K562 (cell line): ENCODE results near the gene KLK2. TPM values are rescaled to one million over a fixed set of nuclear protein-coding genes. Genes with fewer than 3 reads are reported as not detected.

Experiments used
- BRCA1 ChIP-seq, 2 experiments: fragments of 450-650 bp in 1 of 2; sonication (generic) in 1 of 2; formaldehyde crosslinking in 1 of 2; IDR thresholded peaks; 2 replicates each; pipeline versions ENCODE4 v1.5.0 to v1.6.1; 2017 to 2020; ENCODE audit warnings: mild to moderate bottlenecking in 1 of 2, missing genetic modification reagents in 1 of 2
- CREB1 ChIP-seq, 2 experiments: sonication (generic) in 1 of 2; formaldehyde crosslinking in 1 of 2; IDR thresholded peaks; 2 replicates each; pipeline versions ENCODE4 v1.6.1 to v1.8.0; 2012 to 2022; ENCODE audit warnings: inconsistent platforms in 1 of 2, mild to moderate bottlenecking in 1 of 2, missing genetic modification reagents in 1 of 2, moderate library complexity in 1 of 2
- MTF1 ChIP-seq: fragments of 250-450 bp; sonication (Bioruptor Pico); IDR thresholded peaks from 2 replicates; pipeline ENCODE4 v1.9.0; 2021; ENCODE audit warnings: moderate library complexity, mild to moderate bottlenecking, inconsistent platforms, borderline replicate concordance
- SNRNP70 ChIP-seq: fragments of 200-400 bp; formaldehyde crosslinking; optimal IDR thresholded peaks from 2 replicates; pipeline ENCODE3; 2017; ENCODE audit warnings: low read depth, low read length
- TCF3 ChIP-seq: sonication (generic); formaldehyde crosslinking; IDR thresholded peaks from 2 replicates; pipeline ENCODE4 v1.4.0; 2020; ENCODE audit warnings: mild to moderate bottlenecking, missing genetic modification reagents
- TCF7 ChIP-seq: sonication (generic); IDR thresholded peaks from 2 replicates; pipeline ENCODE4 v1.6.1; 2016; ENCODE audit warnings: antibody characterized with exemption, borderline replicate concordance
- TEAD2 ChIP-seq: fragments of 450-650 bp; IDR thresholded peaks from 2 replicates; pipeline ENCODE4 v1.6.1; 2016; ENCODE audit warnings: missing genetic modification characterization, control low read depth, missing compliant biosample characterization
- ZNF445 ChIP-seq: fragments of 250-450 bp; sonication (Bioruptor Pico); IDR thresholded peaks from 2 replicates; pipeline ENCODE4 v1.4.0; 2020; ENCODE audit warnings: low read depth, mild to moderate bottlenecking, moderate library complexity
- polyA plus RNA-seq, 8 experiments: library from polyadenylated mRNA; depleted of rRNA in 4 of 8; stranded (reverse) in 5 of 8; unstranded in 3 of 8; fragments of >200 nt; fragmentation: Nextera tagmentation in 2 of 8; fragmentation: Illumina TruSeq in 1 of 8; extraction: Ambion mirVana in 2 of 8; extraction: Trizol in 1 of 8; gene quantifications; 2 replicates each; pipeline versions ENCODE4 v1.2.1 to v1.2.3, GENCODE V29; 2011 to 2014; ENCODE audit warnings: inconsistent platforms in 1 of 8, missing spikeins in 1 of 8
- total RNA-seq, 7 experiments: library from RNA; depleted of rRNA in 6 of 7; stranded (reverse); fragments of >200 nt in 6 of 7; fragmentation: Illumina TruSeq in 2 of 7; extraction: Trizol in 2 of 7; gene quantifications; 2 replicates each; pipeline versions ENCODE4 v1.2.1 to v1.2.3, GENCODE V29; 2011 to 2021; ENCODE audit warnings: low replicate concordance in 1 of 7
- TF ChIP-seq, protein P1 (sequence below), 3 experiments: fragments of 200-800 bp in 1 of 3; fragments of 250-450 bp in 1 of 3; fragments of 450-650 bp in 1 of 3; sonication (Bioruptor Pico) in 1 of 3; sonication (Bioruptor generic) in 1 of 3; formaldehyde crosslinking in 1 of 3; IDR thresholded peaks; 2 replicates each; pipeline versions ENCODE4 v1.6.1 to v1.8.0; 2016 to 2022; ENCODE audit warnings: mild to moderate bottlenecking in 2 of 3, missing genetic modification characterization in 2 of 3, missing compliant biosample characterization in 1 of 3, moderate library complexity in 1 of 3
- TF ChIP-seq, protein P2 (sequence below): fragments of 450-650 bp; IDR thresholded peaks from 2 replicates; pipeline ENCODE4 v1.7.1; 2018; ENCODE audit warnings: mild to moderate bottlenecking, low read depth; ENCODE audit not compliant: partially characterized antibody

Gene KLK2
- total and polyA plus RNA-seq, 9 of the 15 experiments (the other 6 are each of a cell fraction or from before 2014, with no cell fraction given) = 0.11 to 0.47 (median 0.23) TPM; not detected in 1

DNA sequence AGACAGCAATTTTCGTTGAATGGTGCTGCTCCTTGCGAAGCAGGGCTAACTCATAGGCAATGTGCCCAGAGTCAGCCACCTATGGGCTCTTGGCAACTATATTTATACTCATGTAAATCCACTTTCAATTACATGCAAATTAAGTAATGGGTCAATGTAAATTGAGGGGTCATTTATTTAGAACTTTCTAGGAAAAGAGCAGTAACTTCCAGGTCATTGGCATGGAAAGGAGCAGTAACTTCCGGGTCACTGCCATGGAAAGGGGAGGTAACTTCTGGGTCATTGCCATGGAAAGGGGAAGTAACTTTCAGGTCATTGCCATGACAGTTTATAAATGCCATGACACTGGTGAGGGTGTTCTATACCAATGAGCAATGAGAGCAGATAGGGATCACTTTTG lies 26.3 kb downstream of the KLK2 start (continued):
- TF ChIP-seq, protein P1, sequence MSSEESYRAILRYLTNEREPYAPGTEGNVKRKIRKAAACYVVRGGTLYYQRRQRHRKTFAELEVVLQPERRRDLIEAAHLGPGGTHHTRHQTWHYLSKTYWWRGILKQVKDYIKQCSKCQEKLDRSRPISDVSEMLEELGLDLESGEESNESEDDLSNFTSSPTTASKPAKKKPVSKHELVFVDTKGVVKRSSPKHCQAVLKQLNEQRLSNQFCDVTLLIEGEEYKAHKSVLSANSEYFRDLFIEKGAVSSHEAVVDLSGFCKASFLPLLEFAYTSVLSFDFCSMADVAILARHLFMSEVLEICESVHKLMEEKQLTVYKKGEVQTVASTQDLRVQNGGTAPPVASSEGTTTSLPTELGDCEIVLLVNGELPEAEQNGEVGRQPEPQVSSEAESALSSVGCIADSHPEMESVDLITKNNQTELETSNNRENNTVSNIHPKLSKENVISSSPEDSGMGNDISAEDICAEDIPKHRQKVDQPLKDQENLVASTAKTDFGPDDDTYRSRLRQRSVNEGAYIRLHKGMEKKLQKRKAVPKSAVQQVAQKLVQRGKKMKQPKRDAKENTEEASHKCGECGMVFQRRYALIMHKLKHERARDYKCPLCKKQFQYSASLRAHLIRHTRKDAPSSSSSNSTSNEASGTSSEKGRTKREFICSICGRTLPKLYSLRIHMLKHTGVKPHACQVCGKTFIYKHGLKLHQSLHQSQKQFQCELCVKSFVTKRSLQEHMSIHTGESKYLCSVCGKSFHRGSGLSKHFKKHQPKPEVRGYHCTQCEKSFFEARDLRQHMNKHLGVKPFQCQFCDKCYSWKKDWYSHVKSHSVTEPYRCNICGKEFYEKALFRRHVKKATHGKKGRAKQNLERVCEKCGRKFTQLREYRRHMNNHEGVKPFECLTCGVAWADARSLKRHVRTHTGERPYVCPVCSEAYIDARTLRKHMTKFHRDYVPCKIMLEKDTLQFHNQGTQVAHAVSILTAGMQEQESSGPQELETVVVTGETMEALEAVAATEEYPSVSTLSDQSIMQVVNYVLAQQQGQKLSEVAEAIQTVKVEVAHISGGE (CRISPR knock-in tag; IDR thresholded peaks at IDR 0.05) = 0 out of 6 replicates have a peak, but pooled peaks of 1 of the 3 experiments have one; percentile 36
- TF ChIP-seq CREB1 (IDR thresholded peaks at IDR 0.05) (no peak), CREB1 (CRISPR knock-in tag; IDR thresholded peaks at IDR 0.05) (no peak), ZNF445 (CRISPR knock-in tag) (no peak), TEAD2 (no peak), BRCA1 (IDR thresholded peaks at IDR 0.05) (no peak), BRCA1 (CRISPR knock-in tag; IDR thresholded peaks at IDR 0.05) (no peak), MTF1 (CRISPR knock-in tag) (no peak), SNRNP70 (no peak), TCF7 (no peak), TCF3 (CRISPR knock-in tag) (no peak)
- TF ChIP-seq, protein P2, sequence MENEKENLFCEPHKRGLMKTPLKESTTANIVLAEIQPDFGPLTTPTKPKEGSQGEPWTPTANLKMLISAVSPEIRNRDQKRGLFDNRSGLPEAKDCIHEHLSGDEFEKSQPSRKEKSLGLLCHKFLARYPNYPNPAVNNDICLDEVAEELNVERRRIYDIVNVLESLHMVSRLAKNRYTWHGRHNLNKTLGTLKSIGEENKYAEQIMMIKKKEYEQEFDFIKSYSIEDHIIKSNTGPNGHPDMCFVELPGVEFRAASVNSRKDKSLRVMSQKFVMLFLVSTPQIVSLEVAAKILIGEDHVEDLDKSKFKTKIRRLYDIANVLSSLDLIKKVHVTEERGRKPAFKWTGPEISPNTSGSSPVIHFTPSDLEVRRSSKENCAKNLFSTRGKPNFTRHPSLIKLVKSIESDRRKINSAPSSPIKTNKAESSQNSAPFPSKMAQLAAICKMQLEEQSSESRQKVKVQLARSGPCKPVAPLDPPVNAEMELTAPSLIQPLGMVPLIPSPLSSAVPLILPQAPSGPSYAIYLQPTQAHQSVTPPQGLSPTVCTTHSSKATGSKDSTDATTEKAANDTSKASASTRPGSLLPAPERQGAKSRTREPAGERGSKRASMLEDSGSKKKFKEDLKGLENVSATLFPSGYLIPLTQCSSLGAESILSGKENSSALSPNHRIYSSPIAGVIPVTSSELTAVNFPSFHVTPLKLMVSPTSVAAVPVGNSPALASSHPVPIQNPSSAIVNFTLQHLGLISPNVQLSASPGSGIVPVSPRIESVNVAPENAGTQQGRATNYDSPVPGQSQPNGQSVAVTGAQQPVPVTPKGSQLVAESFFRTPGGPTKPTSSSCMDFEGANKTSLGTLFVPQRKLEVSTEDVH = peak; percentile 20
